A673 (cell line): ENCODE results near the gene NPC2. TPM values are rescaled to one million over a fixed set of nuclear protein-coding genes. Genes with fewer than 3 reads are reported as not detected.

ENCODE experiments used
- BruUV-seq: library from RNA; stranded (reverse); fragments of 400-500 nt; replicated peaks from 2 replicates; lab custom pipeline; 2021; lab: Mats Ljungman, UMichigan
- CTCF ChIA-PET: fragments of 300-600 bp; sonication (Branson Sonifier 250); formaldehyde crosslinking; loops from one replicate; lab custom pipeline; 2022; ENCODE audit warnings: antibody characterized with exemption; lab: Charles Lee
- POLR2A ChIA-PET: fragments of 300-600 bp; sonication (Branson Sonifier 250); formaldehyde crosslinking; loops from one replicate; lab custom pipeline; 2022; ENCODE audit warnings: antibody characterized with exemption; ENCODE audit not compliant: low non-redundant PET; lab: Charles Lee
- DNase-seq: peaks from one replicate; pipeline ENCODE4 v3.0.0-alpha.2; 2015; ENCODE audit warnings: low spot score
- H3K27ac ChIP-seq: fragments of 200-600 bp; sonication (generic); 2 replicates; pipeline ENCODE4 v1.5.1; 2016; ENCODE audit warnings: mixed run types, low read depth, mild to moderate bottlenecking, mixed read lengths, antibody characterized with exemption, low read length; ENCODE audit not compliant: poor library complexity, severe bottlenecking
- H3K27me3 ChIP-seq: fragments of 200-600 bp; sonication (generic); replicated peaks from 2 replicates; pipeline ENCODE4 v1.6.1; 2017; ENCODE audit warnings: mixed run types, low read depth, mild to moderate bottlenecking, mixed read lengths, antibody characterized with exemption, low read length; ENCODE audit not compliant: insufficient read depth, poor library complexity
- H3K36me3 ChIP-seq: fragments of 200-600 bp; sonication (generic); 2 replicates; pipeline ENCODE4 v1.6.1; 2016; ENCODE audit warnings: mixed run types, mild to moderate bottlenecking, mixed read lengths, antibody characterized with exemption, low read length; ENCODE audit not compliant: insufficient read depth, poor library complexity, severe bottlenecking
- H3K4me1 ChIP-seq: fragments of 200-600 bp; sonication (generic); 2 replicates; pipeline ENCODE4 v1.6.1; 2017; ENCODE audit warnings: mixed run types, mild to moderate bottlenecking, mixed read lengths, antibody characterized with exemption, low read length; ENCODE audit not compliant: insufficient read depth, poor library complexity, severe bottlenecking
- H3K4me3 ChIP-seq: fragments of 200-600 bp; sonication (generic); 2 replicates; pipeline ENCODE4 v1.5.1; 2016; ENCODE audit warnings: low read depth, mixed run types, mild to moderate bottlenecking, mixed read lengths, low read length; ENCODE audit not compliant: poor library complexity, severe bottlenecking
- H3K9me3 ChIP-seq: fragments of 200-600 bp; sonication (generic); 2 replicates; pipeline ENCODE4 v1.6.1; 2016; ENCODE audit warnings: mixed run types, low read depth, mild to moderate bottlenecking, mixed read lengths, antibody characterized with exemption, low read length; ENCODE audit not compliant: poor library complexity, severe bottlenecking
- EZH2 ChIP-seq: fragments of 200-600 bp; sonication (generic); IDR thresholded peaks from 2 replicates; pipeline ENCODE4 v1.6.1; 2017; ENCODE audit warnings: borderline replicate concordance, low read depth, mild to moderate bottlenecking, mixed read lengths, antibody characterized with exemption, low read length; ENCODE audit not compliant: poor library complexity, severe bottlenecking
- intact Hi-C: fragments of 100-400 bp; cut with micrococcal nuclease; formaldehyde crosslinking; loops from one replicate; pipeline ENCODE4 v1.10.0; 2022; ENCODE audit not compliant: unreplicated experiment
- total RNA-seq: library from RNA; stranded (reverse); gene quantifications from 2 replicates; pipeline ENCODE4 v1.2.3, GENCODE V29; 2021
- TF ChIP-seq, protein P1 (sequence below): fragments of 300-800, 200-600 bp; sonication (generic); conservative IDR thresholded peaks from 2 replicates; pipeline ENCODE4 v1.5.1; 2017; ENCODE audit warnings: low read depth, mild to moderate bottlenecking, antibody characterized with exemption, low read length, moderate library complexity, mixed read lengths

The NPC2 gene
- total RNA-seq, 1 experiment from 2014 or later, result 68.8 TPM

DNA sequence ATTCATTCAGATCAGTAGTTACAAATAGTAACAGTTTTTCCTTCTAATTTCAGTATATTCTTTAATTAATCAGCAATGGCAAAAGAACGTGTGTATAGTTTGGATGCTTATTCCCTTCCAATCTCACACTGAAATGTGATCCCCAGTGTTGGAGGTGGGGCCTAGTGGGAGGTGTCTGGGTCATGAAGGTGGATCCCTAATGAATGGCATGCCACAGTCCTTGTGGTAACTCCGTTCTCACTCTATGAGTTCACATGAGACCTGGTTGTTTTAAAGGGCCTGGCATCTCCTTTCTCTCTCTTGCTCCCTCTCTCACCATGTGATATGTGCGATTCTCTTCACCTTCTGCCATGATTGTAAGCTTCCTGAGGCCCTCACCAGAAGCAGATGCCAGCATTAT lies 48.2 kb downstream of the NPC2 start:
- TF ChIP-seq, protein P1, sequence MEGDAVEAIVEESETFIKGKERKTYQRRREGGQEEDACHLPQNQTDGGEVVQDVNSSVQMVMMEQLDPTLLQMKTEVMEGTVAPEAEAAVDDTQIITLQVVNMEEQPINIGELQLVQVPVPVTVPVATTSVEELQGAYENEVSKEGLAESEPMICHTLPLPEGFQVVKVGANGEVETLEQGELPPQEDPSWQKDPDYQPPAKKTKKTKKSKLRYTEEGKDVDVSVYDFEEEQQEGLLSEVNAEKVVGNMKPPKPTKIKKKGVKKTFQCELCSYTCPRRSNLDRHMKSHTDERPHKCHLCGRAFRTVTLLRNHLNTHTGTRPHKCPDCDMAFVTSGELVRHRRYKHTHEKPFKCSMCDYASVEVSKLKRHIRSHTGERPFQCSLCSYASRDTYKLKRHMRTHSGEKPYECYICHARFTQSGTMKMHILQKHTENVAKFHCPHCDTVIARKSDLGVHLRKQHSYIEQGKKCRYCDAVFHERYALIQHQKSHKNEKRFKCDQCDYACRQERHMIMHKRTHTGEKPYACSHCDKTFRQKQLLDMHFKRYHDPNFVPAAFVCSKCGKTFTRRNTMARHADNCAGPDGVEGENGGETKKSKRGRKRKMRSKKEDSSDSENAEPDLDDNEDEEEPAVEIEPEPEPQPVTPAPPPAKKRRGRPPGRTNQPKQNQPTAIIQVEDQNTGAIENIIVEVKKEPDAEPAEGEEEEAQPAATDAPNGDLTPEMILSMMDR, result no peak
- TF ChIP-seq EZH2, result no peak
- no peaks in the 10 kb centered on the region for H3K4me1 ChIP-seq
- no peak for DNase-seq
- H3K9me3 ChIP-seq, result no peaks in the 10 kb centered on the region
- peaks cover 24% of the 10 kb centered on the region for H3K27me3 ChIP-seq
- intact Hi-C loops, result no loop called here
- BruUV-seq, result no TSS peak
- ChIA-PET CTCF (no interaction called here), POLR2A (no interaction called here)
- H3K27ac ChIP-seq, result no peak overlapping the region
- no peak overlapping the region for H3K4me3 ChIP-seq
- no peaks in the 10 kb centered on the region for H3K36me3 ChIP-seq

DNA sequence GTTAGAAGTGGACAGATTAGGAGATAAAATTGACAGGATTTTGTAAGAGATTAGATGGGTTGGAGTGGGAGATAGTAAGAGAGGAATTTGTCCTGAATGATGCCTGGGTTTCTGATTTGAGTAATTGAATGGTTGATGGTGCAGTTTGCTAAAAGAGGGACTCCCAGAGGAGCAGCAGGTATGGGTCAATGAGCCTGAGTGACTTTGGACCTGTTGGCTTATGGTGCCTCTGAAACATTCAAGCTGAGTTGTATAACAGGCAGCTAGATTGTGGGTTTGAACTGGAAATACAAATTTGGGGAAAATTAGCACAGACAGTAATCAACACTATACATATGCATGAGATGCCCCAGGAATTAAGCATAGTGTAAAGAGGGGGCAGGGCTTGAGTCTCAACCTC lies 50.3 kb downstream of the NPC2 start:
- Histone ChIP-seq H3K4me3 (no peak overlapping the region), H3K36me3 (no peaks in the 10 kb centered on the region), H3K27me3 (peaks cover 12% of the 10 kb centered on the region), H3K27ac (no peak overlapping the region), H3K4me1 (no peaks in the 10 kb centered on the region), H3K9me3 (no peaks in the 10 kb centered on the region)
- TF ChIP-seq EZH2, result no peak
- TF ChIP-seq, protein P1, result no peak
- no peak for DNase-seq
- CTCF ChIA-PET, result no interaction called here
- POLR2A ChIA-PET, result no interaction called here
- BruUV-seq, result no TSS peak
- intact Hi-C loops, result no loop called here

DNA sequence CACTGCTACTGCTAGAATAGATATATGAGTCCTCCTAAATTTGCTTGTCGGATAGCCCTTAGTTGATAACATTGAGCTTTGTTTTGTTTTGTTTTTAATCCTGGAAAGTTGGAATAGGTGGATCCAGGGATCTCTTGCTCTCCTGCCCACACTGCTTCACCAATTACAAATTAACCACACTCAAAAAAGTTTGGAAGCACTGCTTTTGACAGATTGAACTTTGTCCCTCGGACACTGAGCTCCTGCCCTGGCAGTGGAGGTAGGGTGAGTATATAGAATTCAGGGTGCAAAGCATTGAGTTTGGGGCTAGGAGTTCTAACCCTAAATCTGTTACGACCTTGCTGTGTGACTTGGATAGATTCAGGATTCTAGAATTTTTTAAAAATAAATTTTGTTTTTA lies 52.0 kb downstream of the NPC2 start:
- POLR2A ChIA-PET, result no interaction called here
- Histone ChIP-seq H3K4me1 (no peaks in the 10 kb centered on the region), H3K36me3 (no peaks in the 10 kb centered on the region), H3K27ac (no peak overlapping the region), H3K9me3 (no peaks in the 10 kb centered on the region), H3K27me3 (peaks cover 12% of the 10 kb centered on the region), H3K4me3 (no peak overlapping the region)
- BruUV-seq, result no TSS peak
- CTCF ChIA-PET, result no interaction called here
- TF ChIP-seq EZH2, result no peak
- TF ChIP-seq, protein P1, result no peak
- intact Hi-C loops, result no loop called here
- DNase-seq, result no peak
